GM23248 (cell line): ENCODE results near the gene PLEKHG5. TPM values are rescaled to one million over a fixed set of nuclear protein-coding genes. Genes with fewer than 3 reads are reported as not detected.

Experiments used
- DNase-seq: peaks from one replicate; pipeline ENCODE4 v3.0.0-alpha.2; 2015
- H2AFZ ChIP-seq: fragments of 200-600 bp; sonication (generic); 2 replicates; pipeline ENCODE4 v1.6.1; 2016; ENCODE audit warnings: antibody characterized with exemption
- H3F3A ChIP-seq: fragments of 200-600 bp; sonication (generic); 2 replicates; pipeline ENCODE4 v1.6.1; 2016; ENCODE audit warnings: mild to moderate bottlenecking, antibody characterized with exemption, mixed run types; ENCODE audit not compliant: insufficient read depth
- H3K27ac ChIP-seq: fragments of 200-600 bp; sonication (generic); 2 replicates; pipeline ENCODE4 v1.5.1; 2016; ENCODE audit warnings: mild to moderate bottlenecking
- H3K27me3 ChIP-seq: fragments of 200-600 bp; sonication (generic); replicated peaks from 2 replicates; pipeline ENCODE4 v1.6.1; 2016; ENCODE audit warnings: mild to moderate bottlenecking; ENCODE audit not compliant: insufficient read depth
- H3K36me3 ChIP-seq: fragments of 200-600 bp; sonication (generic); 2 replicates; pipeline ENCODE4 v1.6.1; 2016; ENCODE audit warnings: low read depth, mild to moderate bottlenecking
- H3K4me1 ChIP-seq: fragments of 200-600 bp; sonication (generic); 2 replicates; pipeline ENCODE4 v1.6.1; 2016; ENCODE audit warnings: mild to moderate bottlenecking; ENCODE audit not compliant: insufficient read depth
- H3K4me2 ChIP-seq: fragments of 200-600 bp; sonication (generic); one replicate; pipeline ENCODE4 v1.6.1; 2016; ENCODE audit warnings: mild to moderate bottlenecking; ENCODE audit not compliant: unreplicated experiment
- H3K4me3 ChIP-seq: fragments of 200-600 bp; sonication (generic); 2 replicates; pipeline ENCODE4 v1.5.1; 2016; ENCODE audit warnings: mild to moderate bottlenecking
- H3K79me2 ChIP-seq: fragments of 200-600 bp; sonication (generic); 2 replicates; pipeline ENCODE4 v1.6.1; 2016; ENCODE audit warnings: mild to moderate bottlenecking; ENCODE audit not compliant: insufficient read depth
- H3K9ac ChIP-seq: fragments of 200-600 bp; sonication (generic); 2 replicates; pipeline ENCODE4 v1.6.1; 2016; ENCODE audit warnings: mild to moderate bottlenecking
- H3K9me2 ChIP-seq: fragments of 200-600 bp; sonication (generic); 2 replicates; pipeline ENCODE4 v1.6.1; 2016; ENCODE audit warnings: mixed run types, mild to moderate bottlenecking, moderate library complexity; ENCODE audit not compliant: insufficient read depth
- H3K9me3 ChIP-seq: fragments of 200-600 bp; sonication (generic); one replicate; pipeline ENCODE4 v1.6.1; 2017; ENCODE audit warnings: low read depth
- H4K20me1 ChIP-seq: fragments of 200-600 bp; sonication (generic); 2 replicates; pipeline ENCODE4 v1.6.0; 2016; ENCODE audit not compliant: insufficient read depth
- EZH2 ChIP-seq: fragments of 200-600 bp; sonication (generic); IDR thresholded peaks from 2 replicates; pipeline ENCODE4 v1.6.1; 2018; ENCODE audit warnings: antibody characterized with exemption, mild to moderate bottlenecking; ENCODE audit not compliant: insufficient read depth, poor library complexity, severe bottlenecking
- EZH2phosphoT487 ChIP-seq: fragments of 200-600 bp; sonication (generic); IDR thresholded peaks from 2 replicates; pipeline ENCODE4 v1.6.1; 2018; ENCODE audit warnings: antibody characterized with exemption, moderate library complexity, mild to moderate bottlenecking, low read depth; ENCODE audit not compliant: insufficient read depth
- WGBS, 2 experiments: methylation state at CpG; one replicate each; pipeline ENCODE4 v1.1.6; 2015 to 2017; ENCODE audit warnings: low lambda C conversion rate in 2 of 2, low coverage in 1 of 2; ENCODE audit errors: missing lambda C conversion rate in 2 of 2; 5-methylcytosine and 5-hydroxymethylcytosine counted together
- in situ Hi-C: fragments of 300-500 bp; cut with MboI; formaldehyde crosslinking; loops from 2 replicates; pipeline ENCODE4 v1.15.0; 2020
- polyA plus RNA-seq: library from polyadenylated mRNA; unstranded; fragments of >200 nt; fragmentation: Nextera tagmentation; extraction: Ambion mirVana; gene quantifications from 2 replicates; pipeline ENCODE4 v1.2.1, GENCODE V29; 2016
- total RNA-seq: library from RNA; depleted of rRNA; stranded (reverse); fragments of >200 nt; shearing (Covaris generic); gene quantifications from 2 replicates; pipeline ENCODE4 v1.2.3, GENCODE V29; 2014

PLEKHG5 gene
- total and polyA plus RNA-seq, 2 experiments from 2014 or later = 2.8 to 7.6 TPM

GRCh38 chr1:6491081-6491449, 402 bp downstream of the PLEKHG5 start:
- H3K27ac ChIP-seq = peak overlapping the region; percentile 76
- no peaks in the 10 kb centered on the region for H3K9me2 ChIP-seq
- 87 to 90% methylated on average over 6 of the region's 6 CpGs for WGBS, 2 experiments
- H3K27me3 ChIP-seq = no peaks in the 10 kb centered on the region
- H3K4me3 ChIP-seq = peak overlapping the region; percentile 85
- H3K36me3 ChIP-seq = no peaks in the 10 kb centered on the region
- no peak for DNase-seq
- H4K20me1 ChIP-seq = no peaks in the 10 kb centered on the region
- in situ Hi-C loops = no loop called here
- peaks cover 16% of the 10 kb centered on the region for H3K4me1 ChIP-seq
- no peaks in the 10 kb centered on the region for H3K9me3 ChIP-seq
- no peak for TF ChIP-seq EZH2phosphoT487
- no peak for TF ChIP-seq EZH2
- peak overlapping the region; percentile 97 for H2AFZ ChIP-seq
- peak overlapping the region; percentile 92 for H3K4me2 ChIP-seq
- H3F3A ChIP-seq = peaks cover 15% of the 10 kb centered on the region; the same call in 1 of the 2 replicates
- H3K9ac ChIP-seq = peak overlapping the region; percentile 70
- H3K79me2 ChIP-seq = no peaks in the 10 kb centered on the region

GRCh38 chr1:6490181-6491080, 1.0 kb downstream of the PLEKHG5 start:
- no peaks in the 10 kb centered on the region for H4K20me1 ChIP-seq
- no peak for TF ChIP-seq EZH2
- TF ChIP-seq EZH2phosphoT487 = no peak
- H3F3A ChIP-seq = peaks cover 15% of the 10 kb centered on the region; the same call in 1 of the 2 replicates
- no peaks in the 10 kb centered on the region for H3K9me3 ChIP-seq
- peak overlapping the region; percentile 97 for H2AFZ ChIP-seq
- peak overlapping the region; percentile 92 for H3K4me2 ChIP-seq
- H3K4me3 ChIP-seq = peak overlapping the region; percentile 85
- no peaks in the 10 kb centered on the region for H3K79me2 ChIP-seq
- peak; percentile 85 for DNase-seq
- H3K9me2 ChIP-seq = no peaks in the 10 kb centered on the region
- in situ Hi-C loops = no loop called here
- H3K36me3 ChIP-seq = no peaks in the 10 kb centered on the region
- peaks cover 16% of the 10 kb centered on the region for H3K4me1 ChIP-seq
- 8 to 10% methylated on average over 60 to 68 of the region's 70 CpGs for WGBS, 2 experiments
- no peaks in the 10 kb centered on the region for H3K27me3 ChIP-seq
- peak overlapping the region; percentile 76; the same call in 1 of the 2 replicates for H3K27ac ChIP-seq
- peak overlapping the region; percentile 70 for H3K9ac ChIP-seq

GRCh38 chr1:6489799-6490180, 1.7 kb downstream of the PLEKHG5 start:
- in situ Hi-C loops = no loop called here
- H3K9ac ChIP-seq = peak overlapping the region; percentile 70

GRCh38 chr1:6489383-6489765, 2.1 kb downstream of the PLEKHG5 start:
- H3K9me3 ChIP-seq = no peaks in the 10 kb centered on the region
- in situ Hi-C loops = no loop called here
- peaks cover 16% of the 10 kb centered on the region for H3K4me1 ChIP-seq
- peak overlapping the region; percentile 92 for H3K4me2 ChIP-seq
- H3K79me2 ChIP-seq = no peaks in the 10 kb centered on the region
- H3K9ac ChIP-seq = no peak overlapping the region
- no peaks in the 10 kb centered on the region for H3K36me3 ChIP-seq
- no peak overlapping the region for H3K27ac ChIP-seq
- H3K4me3 ChIP-seq = no peak overlapping the region
- no peak for TF ChIP-seq EZH2phosphoT487
- no peak for TF ChIP-seq EZH2
- peaks cover 15% of the 10 kb centered on the region; the same call in 1 of the 2 replicates for H3F3A ChIP-seq
- 68 to 71% methylated on average over 9 of the region's 9 CpGs for WGBS, 2 experiments
- H3K27me3 ChIP-seq = no peaks in the 10 kb centered on the region
- H2AFZ ChIP-seq = no peak overlapping the region
- H4K20me1 ChIP-seq = no peaks in the 10 kb centered on the region
- no peak for DNase-seq
- H3K9me2 ChIP-seq = no peaks in the 10 kb centered on the region

More at GRCh38 chr1:6489799-6490180, 1.7 kb downstream of the PLEKHG5 start:
- no peaks in the 10 kb centered on the region for H3K9me3 ChIP-seq
- peak overlapping the region; percentile 85 for H3K4me3 ChIP-seq
- H3K4me2 ChIP-seq = peak overlapping the region; percentile 92
- H3K4me1 ChIP-seq = peaks cover 16% of the 10 kb centered on the region
- no peaks in the 10 kb centered on the region for H3K9me2 ChIP-seq
- H3K27ac ChIP-seq = no peak overlapping the region
- TF ChIP-seq EZH2 (no peak), EZH2phosphoT487 (no peak)
- no peaks in the 10 kb centered on the region for H3K36me3 ChIP-seq
- peaks cover 15% of the 10 kb centered on the region; the same call in 1 of the 2 replicates for H3F3A ChIP-seq
- WGBS, 2 experiments = 11 to 16% methylated on average over 14 to 21 of the region's 21 CpGs
- H4K20me1 ChIP-seq = no peaks in the 10 kb centered on the region
- no peaks in the 10 kb centered on the region for H3K79me2 ChIP-seq
- H3K27me3 ChIP-seq = no peaks in the 10 kb centered on the region
- peak; percentile 79 for DNase-seq
- H2AFZ ChIP-seq = peak overlapping the region; percentile 97
